ENCODE measurements around the gene WDR86. TPM values are rescaled to one million over a fixed set of nuclear protein-coding genes. Genes with fewer than 3 reads are reported as not detected.

Gene WDR86
- total RNA-seq, 1 experiment from 2014 or later, result not detected

DNA sequence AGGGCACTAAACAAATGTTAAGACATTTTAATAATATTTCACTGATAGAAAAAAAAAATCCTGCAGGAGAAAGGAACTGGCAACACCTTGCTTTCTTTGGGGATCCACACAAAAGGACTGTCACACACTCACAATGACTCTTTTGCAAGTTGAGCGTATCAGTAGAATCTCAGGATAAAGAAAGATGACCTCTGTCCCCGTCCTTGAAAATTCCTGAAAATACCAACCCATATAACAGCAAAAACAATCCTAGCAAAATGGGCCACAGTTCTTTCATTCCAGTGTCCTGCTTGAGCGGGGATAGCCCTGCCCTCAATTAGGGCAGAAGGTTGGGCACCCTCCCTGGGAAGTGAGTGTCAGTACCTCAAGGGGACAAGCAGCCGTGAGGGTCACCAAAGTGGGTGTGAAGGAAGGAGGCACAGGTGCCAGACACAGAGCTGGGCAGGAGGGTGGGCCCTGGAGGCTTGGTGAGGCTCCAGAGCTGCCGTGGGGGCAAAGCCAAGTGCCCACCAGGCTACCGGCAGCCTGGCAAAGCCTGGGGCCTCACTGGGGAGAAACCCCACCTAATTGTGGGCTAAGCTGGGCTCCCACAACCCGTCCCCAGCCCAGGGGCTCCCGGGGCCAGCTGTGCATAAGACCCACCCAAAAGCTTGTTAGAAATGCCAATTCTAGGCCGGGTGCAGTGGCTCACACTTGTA lies 2.8 kb downstream of the WDR86 start:
- no peak for DNase-seq (ENCODE audit: low spot score)

GRCh38 chr7:151406051-151406875 lies 3.6 kb downstream of the WDR86 start:
- no peak for DNase-seq (ENCODE audit: low spot score)

GRCh38 chr7:151405588-151405987 lies 4.2 kb downstream of the WDR86 start:
- no peak for DNase-seq (ENCODE audit: low spot score)

GRCh38 chr7:151405056-151405455 lies 4.8 kb downstream of the WDR86 start:
- DNase-seq (ENCODE audit: low spot score), result no peak

DNA sequence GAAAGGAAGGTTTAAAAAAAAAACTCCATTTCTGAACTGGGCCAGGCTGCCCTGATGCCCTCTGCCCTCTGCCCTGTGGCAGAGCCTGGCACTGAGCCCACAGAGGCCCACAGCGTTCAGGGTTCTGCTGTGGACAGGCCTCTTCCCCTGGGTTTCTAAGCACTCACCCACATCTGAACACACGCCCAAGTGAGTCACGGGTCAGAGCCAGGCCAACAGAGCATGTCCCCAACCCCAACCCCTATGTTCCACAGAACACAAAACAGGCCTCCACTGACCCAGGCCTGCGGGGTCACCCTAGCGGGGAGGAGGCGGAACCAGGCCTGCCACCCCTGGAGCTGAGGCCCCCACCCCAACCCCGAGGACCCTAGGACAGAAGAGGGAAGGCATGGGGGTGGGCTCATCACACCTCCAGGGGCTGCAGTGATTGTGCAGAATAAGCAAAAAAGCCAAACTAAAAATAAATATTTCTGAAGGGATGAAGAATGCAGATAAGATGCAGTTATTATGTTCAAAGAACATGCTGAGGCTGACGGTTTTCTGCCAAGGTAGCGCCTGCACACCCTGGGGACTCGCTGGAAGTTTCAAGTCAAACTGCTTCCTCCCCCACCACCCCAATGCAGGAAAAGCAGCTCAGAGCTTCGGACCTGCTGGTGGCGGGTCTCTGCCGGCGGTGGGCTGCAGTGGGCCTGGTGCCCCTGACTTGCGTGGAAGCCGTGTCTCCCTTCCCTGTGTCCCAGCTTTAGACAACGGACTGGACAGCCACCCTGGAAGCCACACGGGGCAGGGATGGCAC lies 5.4 kb downstream of the WDR86 start:
- DNase-seq (ENCODE audit: low spot score), result peak; percentile 55

DNA sequence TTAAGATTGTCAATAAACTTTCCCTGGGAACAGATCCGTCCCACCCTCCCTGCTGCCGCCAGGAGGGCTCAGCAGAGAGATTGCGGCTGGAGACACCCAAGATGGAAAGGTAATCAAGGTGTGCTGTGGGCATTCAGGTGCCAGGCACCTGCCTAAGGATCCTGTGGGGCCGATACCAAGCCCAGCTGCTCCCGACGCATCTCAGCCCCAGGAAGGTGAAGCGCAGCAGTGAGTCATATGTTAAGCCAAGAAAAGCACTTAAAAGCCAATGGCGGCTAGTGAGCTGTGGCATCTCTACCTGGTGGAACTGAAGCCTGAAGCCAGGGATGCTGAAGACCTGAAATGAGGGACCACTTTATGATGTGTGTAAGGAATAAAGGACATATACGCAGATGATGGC lies 6.1 kb downstream of the WDR86 start:
- no peak for DNase-seq (ENCODE audit: low spot score)

- no peak for DNase-seq (ENCODE audit: low spot score)
Measured at GRCh38 chr7:151402029-151402835, 7.6 kb downstream of the WDR86 start.

DNA sequence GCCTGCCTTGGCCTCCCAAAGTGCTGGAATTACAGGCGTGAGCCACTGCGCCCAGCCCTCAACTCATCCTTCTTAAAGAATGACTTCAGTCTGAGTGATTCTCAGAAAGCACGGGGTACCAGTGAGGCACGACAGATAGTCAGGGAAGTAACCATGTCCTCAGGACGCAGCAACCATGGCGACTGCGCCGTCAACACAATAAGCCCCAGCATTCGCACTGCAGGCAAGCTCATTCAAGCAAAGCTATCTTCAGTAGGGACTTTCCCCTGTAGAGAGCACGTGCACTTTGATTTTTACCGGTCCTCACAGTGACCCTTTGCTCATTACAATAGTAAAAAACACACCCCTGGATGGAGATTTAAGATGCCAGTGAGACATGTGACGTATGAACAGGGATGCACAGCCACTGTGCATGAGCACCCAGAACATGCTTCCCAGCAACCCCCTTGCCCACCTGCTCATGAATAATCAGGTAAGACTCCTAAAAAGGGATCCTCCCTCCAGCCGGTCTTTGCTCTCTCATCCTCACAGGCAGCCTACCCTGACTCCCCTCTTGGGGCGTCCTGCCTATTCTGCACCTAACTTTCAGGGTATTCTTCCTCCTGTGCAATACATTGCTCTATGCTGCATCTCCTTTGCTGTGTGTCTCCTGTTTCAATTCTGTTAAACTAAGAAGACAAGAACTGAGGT lies 9.1 kb downstream of the WDR86 start:
- no peak for DNase-seq (ENCODE audit: low spot score)

DNA sequence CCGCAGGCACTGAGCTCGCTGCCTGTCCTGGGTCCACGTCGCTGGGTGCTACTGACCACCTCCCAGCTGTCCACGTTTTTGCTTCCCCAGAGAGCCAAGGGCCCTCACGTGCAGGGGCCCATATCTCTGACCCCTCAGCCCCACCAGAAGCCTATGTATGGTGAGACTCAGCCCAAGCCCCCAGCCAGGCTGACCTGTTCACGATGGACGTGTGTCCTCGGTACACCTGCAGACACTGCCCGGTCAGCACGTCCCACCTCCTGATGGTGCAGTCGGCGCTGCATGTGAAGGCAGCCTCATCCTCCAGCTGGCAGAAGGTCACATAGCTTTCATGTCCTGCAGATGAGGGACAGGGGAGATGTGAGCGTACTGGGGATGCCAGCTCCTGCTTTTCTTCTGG lies 9.9 kb downstream of the WDR86 start:
- no peak for DNase-seq (ENCODE audit: low spot score)

DNA sequence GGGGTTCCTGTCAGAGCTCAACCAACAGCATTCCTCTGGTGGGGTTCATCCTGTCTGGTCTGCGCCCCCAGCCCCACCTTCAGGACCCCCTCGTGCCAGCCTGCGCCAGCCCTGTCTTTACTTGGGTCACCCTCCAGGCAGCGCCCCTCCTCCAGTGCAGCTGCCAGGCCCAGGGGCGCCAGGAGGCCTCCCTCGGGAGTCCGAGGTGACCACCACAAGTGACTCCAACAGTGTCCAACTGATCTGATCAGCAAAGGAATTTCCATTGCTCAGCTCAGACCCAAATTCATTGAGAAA lies 10.6 kb downstream of the WDR86 start:
- DNase-seq (ENCODE audit: low spot score), result no peak

GRCh38 chr7:151398446-151399304 lies 11.2 kb downstream of the WDR86 start:
- no peak for DNase-seq (ENCODE audit: low spot score)

GRCh38 chr7:151397026-151397425 lies 12.8 kb downstream of the WDR86 start:
- no peak for DNase-seq (ENCODE audit: low spot score)

DNA sequence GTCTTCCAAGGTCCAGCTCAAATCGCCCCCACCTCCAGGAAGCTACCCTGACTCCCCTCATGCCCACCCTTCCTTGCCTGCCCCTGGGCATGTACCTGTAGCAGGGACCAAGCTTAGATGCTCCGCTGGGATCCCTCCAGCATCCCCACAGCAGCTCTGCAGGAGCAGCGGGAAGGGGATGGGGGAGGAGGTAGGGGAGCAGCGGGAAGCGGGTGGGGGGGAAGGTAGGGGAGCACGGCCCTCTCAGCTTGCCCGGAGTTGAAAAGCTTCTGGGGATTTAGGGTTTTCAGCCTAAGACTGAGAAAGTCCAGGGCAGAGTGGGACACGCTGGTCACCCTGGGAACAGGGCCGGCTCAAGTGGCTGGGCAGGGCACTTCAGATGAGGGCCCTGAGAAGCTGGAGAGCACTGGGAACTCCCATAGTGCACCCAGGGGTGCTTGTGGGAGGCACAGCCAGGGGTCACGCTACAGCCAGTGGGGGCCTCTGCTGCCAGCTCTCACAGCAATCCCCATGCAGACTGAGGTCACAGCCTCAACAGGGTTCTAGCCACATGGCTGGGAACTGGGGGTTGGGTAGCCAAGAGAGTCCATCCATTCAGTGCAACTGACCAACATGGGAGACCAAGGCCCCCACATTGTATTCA lies 13.4 kb downstream of the WDR86 start:
- DNase-seq (ENCODE audit: low spot score), result no peak

DNA sequence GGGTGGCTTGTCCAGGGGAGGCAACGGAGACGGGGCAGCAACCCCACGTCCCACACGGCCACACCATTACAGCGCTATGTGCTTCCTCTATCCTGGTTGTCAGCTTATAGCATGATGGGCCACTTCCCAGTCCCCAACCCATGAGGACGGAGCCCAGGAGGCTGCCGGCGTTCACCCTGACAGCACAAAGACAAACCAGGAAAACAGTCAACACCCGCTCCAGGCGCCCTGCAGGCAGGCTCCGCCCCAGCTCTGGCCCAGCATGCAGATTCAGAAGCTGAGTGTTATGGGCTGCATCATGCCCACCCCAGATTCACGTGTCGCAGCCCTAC lies 14.8 kb downstream of the WDR86 start:
- DNase-seq (ENCODE audit: low spot score), result no peak

GRCh38 chr7:151394076-151395035 lies 15.5 kb downstream of the WDR86 start:
- no peak for DNase-seq (ENCODE audit: low spot score)

- no peak for DNase-seq (ENCODE audit: low spot score)
Measured at GRCh38 chr7:151393031-151393977, 16.5 kb downstream of the WDR86 start.

GRCh38 chr7:151392426-151392825 lies 17.4 kb downstream of the WDR86 start:
- DNase-seq (ENCODE audit: low spot score), result no peak

- no peak for DNase-seq (ENCODE audit: low spot score)
Measured at GRCh38 chr7:151392002-151392401, 17.8 kb downstream of the WDR86 start.
